GM06990 (cell line): Measurements from ENCODE around the gene KRT80.

ENCODE experiments used
- DNase-seq: peaks from one replicate; pipeline ENCODE4 v3.0.0-alpha.2; 2011; ENCODE audit not compliant: insufficient read length; ENCODE audit errors: extremely low read depth
- H3K27me3 ChIP-seq: replicated peaks from 2 replicates; pipeline ENCODE4 v1.6.0; 2011; ENCODE audit warnings: low read length; ENCODE audit not compliant: control insufficient read depth, insufficient read depth
- H3K36me3 ChIP-seq: 2 replicates; pipeline ENCODE4 v1.5.1; 2011; ENCODE audit warnings: low read length; ENCODE audit not compliant: control insufficient read depth, insufficient read depth
- H3K4me3 ChIP-seq: replicated peaks from 2 replicates; pipeline ENCODE4 v1.5.1; 2011; ENCODE audit warnings: low read depth, mild to moderate bottlenecking, control low read depth, low read length
- TF ChIP-seq, protein P1 (sequence below): IDR thresholded peaks from 2 replicates; pipeline ENCODE4 v1.5.1; 2011; ENCODE audit warnings: low read length, control low read depth, mild to moderate bottlenecking, inconsistent platforms; ENCODE audit not compliant: insufficient read depth, poor library complexity, severe bottlenecking

KRT80 gene

DNA sequence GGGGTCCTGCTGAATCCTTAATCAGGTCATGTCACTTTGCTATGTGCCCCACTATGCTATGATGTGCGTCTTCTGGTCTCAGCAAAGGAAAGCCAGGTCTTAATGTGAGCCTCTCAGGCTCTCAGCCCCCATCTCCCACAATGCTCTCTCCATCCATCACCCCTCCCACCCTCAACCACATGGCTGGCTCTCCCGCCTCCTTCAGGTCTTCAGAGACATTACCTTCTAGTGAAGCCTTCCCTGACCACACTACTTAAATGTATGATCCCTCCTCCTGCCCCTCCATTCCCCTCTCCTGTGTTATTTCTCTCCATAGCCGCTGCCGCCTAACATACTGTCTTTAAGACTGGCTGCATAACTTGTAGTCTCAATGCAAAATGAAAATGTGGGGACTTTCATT is 50.5 kb downstream of the KRT80 start:
- TF ChIP-seq, protein P1, sequence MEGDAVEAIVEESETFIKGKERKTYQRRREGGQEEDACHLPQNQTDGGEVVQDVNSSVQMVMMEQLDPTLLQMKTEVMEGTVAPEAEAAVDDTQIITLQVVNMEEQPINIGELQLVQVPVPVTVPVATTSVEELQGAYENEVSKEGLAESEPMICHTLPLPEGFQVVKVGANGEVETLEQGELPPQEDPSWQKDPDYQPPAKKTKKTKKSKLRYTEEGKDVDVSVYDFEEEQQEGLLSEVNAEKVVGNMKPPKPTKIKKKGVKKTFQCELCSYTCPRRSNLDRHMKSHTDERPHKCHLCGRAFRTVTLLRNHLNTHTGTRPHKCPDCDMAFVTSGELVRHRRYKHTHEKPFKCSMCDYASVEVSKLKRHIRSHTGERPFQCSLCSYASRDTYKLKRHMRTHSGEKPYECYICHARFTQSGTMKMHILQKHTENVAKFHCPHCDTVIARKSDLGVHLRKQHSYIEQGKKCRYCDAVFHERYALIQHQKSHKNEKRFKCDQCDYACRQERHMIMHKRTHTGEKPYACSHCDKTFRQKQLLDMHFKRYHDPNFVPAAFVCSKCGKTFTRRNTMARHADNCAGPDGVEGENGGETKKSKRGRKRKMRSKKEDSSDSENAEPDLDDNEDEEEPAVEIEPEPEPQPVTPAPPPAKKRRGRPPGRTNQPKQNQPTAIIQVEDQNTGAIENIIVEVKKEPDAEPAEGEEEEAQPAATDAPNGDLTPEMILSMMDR, result peak; percentile 10
- H3K27me3 ChIP-seq, result peaks cover 3% of the 10 kb centered on the region
- H3K4me3 ChIP-seq, result no peak overlapping the region
- DNase-seq, result no peak
- no peaks in the 10 kb centered on the region for H3K36me3 ChIP-seq

- peaks cover 3% of the 10 kb centered on the region for H3K27me3 ChIP-seq
- DNase-seq, result no peak
- no peak overlapping the region for H3K4me3 ChIP-seq
- H3K36me3 ChIP-seq, result no peaks in the 10 kb centered on the region
- TF ChIP-seq, protein P1, result peak; percentile 84
Observed at GRCh38 chr12:52139579-52140062, 52.2 kb downstream of the KRT80 start.

- H3K27me3 ChIP-seq, result peaks cover 3% of the 10 kb centered on the region
- TF ChIP-seq, protein P1, result no peak
- no peaks in the 10 kb centered on the region for H3K36me3 ChIP-seq
- no peak overlapping the region for H3K4me3 ChIP-seq
- no peak for DNase-seq
Observed at GRCh38 chr12:52139147-52139546, 52.7 kb downstream of the KRT80 start.

DNA sequence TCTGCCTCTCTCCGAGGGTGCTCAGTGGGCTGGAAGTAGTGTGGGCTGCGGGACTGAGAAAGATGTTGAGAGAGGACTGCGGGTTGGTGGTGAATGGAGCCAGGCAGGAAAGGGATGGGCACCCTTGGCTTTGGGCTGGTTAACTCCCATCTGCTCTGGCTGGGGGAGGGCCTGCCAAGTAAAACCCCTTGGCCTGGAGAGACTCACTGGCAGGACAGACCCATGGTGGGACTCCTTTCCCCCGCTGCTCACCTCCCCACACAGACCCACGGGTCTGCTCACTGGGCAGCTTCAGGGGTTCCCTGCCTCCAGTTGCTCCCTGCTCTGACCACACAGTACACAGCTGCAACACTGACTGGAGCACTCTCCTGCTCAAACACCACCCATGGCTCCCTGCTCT is 54.1 kb downstream of the KRT80 start:
- Histone ChIP-seq H3K4me3 (no peak overlapping the region), H3K27me3 (peaks cover 3% of the 10 kb centered on the region), H3K36me3 (no peaks in the 10 kb centered on the region)
- no peak for DNase-seq
- TF ChIP-seq, protein P1, result no peak

DNA sequence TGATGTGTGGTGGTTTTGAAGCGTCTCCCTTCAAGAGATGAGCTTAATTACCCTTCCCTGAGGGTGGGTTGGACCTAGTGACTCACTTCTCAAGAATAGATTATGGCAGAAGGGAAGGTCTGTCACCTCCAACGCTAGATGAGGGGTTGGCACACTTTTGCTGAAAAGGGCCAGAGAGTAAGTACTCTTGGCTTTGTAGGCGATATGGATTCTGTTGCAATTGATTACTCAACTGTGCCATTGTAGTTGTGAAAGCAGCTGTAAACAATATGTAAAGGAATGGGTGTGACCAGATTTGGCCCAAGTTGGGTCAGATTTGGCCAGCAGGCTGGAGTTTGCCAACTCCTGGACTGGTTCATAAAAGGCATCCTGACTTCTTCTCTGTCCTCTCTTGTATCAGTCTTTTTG is 59.1 kb downstream of the KRT80 start:
- Histone ChIP-seq H3K4me3 (no peak overlapping the region), H3K27me3 (no peaks in the 10 kb centered on the region), H3K36me3 (no peaks in the 10 kb centered on the region)
- DNase-seq, result no peak
- TF ChIP-seq, protein P1, result no peak

- no peak for DNase-seq
- TF ChIP-seq, protein P1, result no peak
- Histone ChIP-seq H3K4me3 (no peak overlapping the region), H3K36me3 (no peaks in the 10 kb centered on the region), H3K27me3 (no peaks in the 10 kb centered on the region; the same call in 1 of the 2 replicates)
Observed at GRCh38 chr12:52130711-52131110, 61.1 kb downstream of the KRT80 start.
